WTC11 (cell line): ENCODE measurements around the gene MYO16.

Experiments
- CTCF ChIP-seq: fragments of 200-600 bp; IDR thresholded peaks from 2 replicates; pipeline ENCODE4 v1.8.0; 2022; ENCODE audit warnings: antibody characterized with exemption
- ZNF416 ChIP-seq: fragments of 250-450 bp; sonication (Bioruptor Pico); IDR thresholded peaks from 2 replicates; pipeline ENCODE4 v1.9.0; 2021; ENCODE audit warnings: mild to moderate bottlenecking, inconsistent platforms

- TF ChIP-seq CTCF (no peak), ZNF416 (CRISPR knock-in tag) (no peak)
Measured at GRCh38 chr13:109096101-109096500, 466.7 kb downstream of the MYO16 start.
